ENCODE data around the gene ACADL.
A peak's percentile ranks its signal among the peaks of the same experiment; 100 is the strongest.
"Not testable (repeated sequence)": the region's sequence is repeated elsewhere in the genome, so short reads cannot be mapped to it uniquely, and the experiment has no call there.

The ACADL gene

GRCh38 chr2:210199186-210199765, 26.0 kb downstream of the ACADL start:
- no peak for DNase-seq

- DNase-seq: no peak
Observed at GRCh38 chr2:210198326-210198725, 26.9 kb downstream of the ACADL start.

DNA sequence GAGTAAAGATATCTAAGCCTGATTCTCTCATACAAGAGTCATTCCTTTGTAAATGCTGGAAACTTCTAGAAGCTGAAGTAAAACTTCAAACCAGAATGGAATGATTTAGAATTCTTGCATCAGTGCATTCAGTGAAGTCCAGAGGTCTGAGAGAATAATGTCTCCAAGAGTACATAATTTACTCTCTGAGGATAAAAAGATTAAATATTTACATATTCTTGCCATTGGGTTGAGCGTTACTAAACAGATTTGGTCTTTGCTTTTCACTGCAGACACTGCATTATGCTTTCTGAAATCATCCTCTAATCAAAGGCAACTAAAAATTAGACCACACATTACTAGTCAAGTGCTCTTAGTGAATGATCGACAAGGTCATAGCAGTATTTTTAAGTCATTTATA, 27.5 kb downstream of the ACADL start:
- no peak for DNase-seq

DNA sequence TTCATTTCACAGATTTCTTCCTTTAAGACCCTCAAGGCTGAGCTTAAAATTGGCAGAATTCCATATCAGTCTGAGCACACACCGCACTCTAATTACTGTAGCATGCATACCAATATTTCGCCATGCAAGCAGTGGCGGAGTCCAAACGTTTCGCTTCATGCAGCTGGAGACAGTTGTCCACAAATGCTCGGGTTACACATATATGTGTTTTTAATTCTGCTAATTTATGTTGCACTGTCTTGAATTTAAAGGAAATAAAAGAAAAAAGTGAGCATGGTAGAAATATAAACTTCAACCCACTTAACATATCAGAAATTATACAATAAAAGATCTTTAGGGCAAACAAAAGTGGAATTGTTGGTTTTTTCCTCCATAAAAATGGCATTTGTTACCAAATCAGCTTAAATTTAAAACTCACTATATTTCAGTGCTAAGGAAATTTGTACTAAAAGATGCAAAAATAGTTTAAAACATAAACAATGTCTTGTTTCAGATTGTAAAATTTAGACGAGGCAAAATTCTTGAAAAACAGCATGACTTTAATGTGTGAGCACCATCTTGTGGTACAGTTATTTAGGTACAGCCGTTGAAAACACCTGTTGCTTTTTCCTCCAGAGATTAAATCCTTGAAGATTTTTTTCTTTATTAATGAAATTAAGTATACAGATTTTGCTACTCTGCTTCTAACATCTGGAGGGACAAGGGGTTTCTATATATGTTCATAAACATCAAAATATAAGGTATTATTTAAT, 30.0 kb downstream of the ACADL start:
- DNase-seq: peak; percentile 53

- DNase-seq: no peak
Observed at GRCh38 chr2:210190345-210190744, 34.9 kb downstream of the ACADL start.

DNA sequence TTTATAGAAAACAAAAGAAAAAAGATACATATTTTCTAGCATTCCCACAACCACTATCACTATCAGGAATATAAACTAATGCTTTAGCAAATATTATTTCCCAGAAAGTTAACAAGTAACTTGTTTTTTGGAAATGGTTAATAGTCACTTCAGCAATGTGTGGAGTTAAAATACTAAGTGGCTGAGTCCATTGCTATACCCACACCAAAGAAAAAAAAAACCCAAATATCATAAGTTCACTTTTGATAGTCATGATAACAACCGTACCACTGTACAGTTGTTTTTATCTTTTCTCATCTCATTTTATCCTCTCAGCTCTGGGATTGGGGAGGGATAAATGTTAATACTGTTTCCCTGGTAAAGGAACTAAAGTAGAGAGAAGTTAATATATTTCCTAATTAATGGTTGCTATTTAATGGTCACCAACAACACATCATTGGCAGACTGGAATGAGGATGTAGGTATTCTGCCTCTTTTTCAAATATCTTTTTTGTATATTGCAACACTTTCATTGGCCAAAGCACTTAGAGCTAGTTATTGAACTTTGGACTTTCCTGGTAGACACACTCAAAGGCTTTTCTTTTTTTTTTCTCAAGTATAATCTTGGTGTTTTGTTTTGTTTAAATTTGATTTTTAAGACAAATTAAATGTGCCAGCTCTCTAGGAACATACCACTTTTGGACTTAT, 35.7 kb downstream of the ACADL start:
- no peak for DNase-seq

DNA sequence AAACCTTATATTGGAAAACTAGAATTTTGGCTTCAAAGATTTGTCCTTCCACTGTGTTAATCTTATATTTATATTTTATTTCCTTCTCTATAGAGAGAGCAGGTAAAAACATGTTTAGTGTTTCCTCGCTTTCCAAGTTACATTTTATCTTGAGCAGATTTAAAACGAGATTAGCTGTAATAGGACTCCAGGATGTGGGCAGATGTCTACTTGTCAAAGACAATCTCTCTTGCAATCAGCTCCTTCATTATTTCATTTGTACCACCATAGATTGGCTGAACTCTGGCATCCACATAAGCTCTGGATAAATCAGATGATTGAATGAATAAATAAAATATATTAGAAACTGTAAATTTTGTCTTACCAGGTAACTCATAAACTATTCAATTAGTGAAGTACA, 36.5 kb downstream of the ACADL start:
- DNase-seq: no peak

DNA sequence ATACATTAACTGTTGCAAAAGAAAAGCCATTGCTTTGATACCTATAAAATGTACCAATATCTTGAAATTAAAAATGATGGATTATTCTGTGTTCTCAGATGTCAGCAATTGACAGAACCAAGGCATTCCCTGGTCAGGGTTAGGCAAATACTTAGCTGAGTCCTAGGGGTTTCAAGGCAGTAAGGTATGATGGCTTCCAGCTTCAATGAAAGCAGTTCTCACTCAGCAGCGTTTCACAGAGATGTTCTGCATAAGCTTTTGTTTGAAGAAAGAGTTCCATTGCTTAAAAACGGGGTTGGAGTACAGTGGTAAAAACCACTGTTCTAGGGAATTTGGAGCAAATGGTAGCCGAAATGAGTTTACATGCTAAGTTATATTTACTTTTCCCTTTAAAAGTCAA, 37.1 kb downstream of the ACADL start:
- DNase-seq: no peak

DNA sequence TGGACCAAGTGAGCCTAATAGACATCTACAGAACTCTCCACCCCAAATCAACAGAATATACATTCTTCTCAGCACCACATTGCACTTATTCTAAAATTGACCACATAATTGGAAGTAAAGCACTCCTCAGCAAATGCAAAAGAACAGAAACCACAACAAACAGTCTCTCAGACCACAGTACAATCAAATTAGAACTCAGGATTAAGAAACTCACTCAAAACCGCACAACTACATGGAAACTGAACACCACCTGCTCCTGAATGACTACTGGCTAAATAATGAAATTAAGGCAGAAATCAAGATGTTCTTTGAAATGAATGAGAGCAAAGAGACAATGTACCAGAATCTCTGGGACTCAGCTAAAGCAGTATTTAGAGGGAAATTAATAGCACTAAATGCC, 41.3 kb downstream of the ACADL start:
- not testable (repeated sequence) for DNase-seq

DNA sequence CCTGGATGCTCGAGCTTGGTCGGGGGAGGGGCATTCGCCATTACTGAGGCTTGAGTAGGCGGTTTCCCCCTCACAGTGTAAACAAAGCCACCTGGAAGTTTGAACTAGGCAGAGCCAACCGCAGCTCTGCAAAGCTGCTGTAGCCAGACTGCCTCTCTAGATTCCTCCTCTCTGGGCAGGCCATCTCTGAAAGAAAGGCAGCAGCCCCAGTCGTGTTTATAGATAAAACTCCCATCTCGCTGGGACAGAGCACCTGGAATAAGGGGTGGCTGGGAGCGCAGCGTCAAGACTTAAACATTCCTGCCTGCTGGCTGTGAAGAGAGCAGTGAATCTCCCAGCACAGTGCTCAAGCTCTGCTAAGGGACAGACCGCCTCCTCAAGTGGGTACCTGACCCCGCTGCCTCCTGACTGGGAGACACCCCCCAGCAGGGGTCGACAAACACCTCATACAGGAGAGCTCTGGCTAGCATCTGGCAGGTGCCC, 43.6 kb downstream of the ACADL start:
- peak; percentile 65 for DNase-seq

GRCh38 chr2:210181033-210181605, 44.1 kb downstream of the ACADL start:
- not testable (repeated sequence) for DNase-seq

- no peak for DNase-seq
Observed at GRCh38 chr2:210180477-210180876, 44.8 kb downstream of the ACADL start.

- DNase-seq: no peak
Observed at GRCh38 chr2:210179351-210179990, 45.8 kb downstream of the ACADL start.

GRCh38 chr2:210177769-210178168, 47.5 kb downstream of the ACADL start:
- no peak for DNase-seq

DNA sequence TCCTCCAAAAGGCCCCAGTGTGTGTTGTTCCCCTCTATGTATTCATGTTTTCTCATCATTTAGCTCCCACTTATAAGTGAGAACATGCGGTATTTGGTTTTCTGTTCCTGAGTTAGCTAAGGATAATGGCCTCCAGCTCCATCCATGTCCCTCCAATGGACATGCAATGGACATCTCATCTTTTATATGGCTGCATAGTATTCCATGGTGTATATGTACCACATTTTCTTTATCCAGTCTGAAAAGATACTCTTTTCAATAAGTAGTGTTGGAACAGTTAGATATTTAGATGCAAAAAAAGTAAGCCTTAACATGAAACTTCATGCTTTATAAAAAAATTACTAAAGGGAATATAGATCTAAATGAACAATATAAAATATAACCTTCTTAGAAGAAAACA, 48.1 kb downstream of the ACADL start:
- not testable (repeated sequence) for DNase-seq

DNA sequence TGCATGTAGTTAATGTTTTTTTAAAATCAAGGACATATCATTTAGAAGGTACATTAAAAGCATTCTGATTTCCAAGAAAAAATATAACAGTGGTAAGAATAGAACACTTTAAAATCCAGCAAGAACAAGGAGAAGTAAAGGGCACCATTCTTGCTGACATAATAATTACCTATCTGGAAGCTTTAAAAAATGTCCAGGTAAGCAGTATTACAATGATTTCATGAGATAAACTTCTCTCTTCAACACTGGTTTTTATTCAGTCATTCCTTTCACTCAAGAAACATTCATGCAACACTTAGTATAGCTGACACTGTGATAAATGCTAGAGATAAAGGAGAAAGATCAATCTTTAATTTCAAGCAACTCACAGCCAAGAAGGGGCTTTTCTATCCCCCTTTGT, 51.2 kb downstream of the ACADL start:
- DNase-seq: no peak

- peak; percentile 23 for DNase-seq
Observed at GRCh38 chr2:210172219-210172575, 53.0 kb downstream of the ACADL start.

GRCh38 chr2:210171309-210172218, 53.7 kb downstream of the ACADL start, which contains the start of gene KANSL1L:
Gene KANSL1L, minus strand, starts transcription at chr2:210171409. Its CDS starts 16,827 bp downstream, at chr2:210154582.
- DNase-seq: peak; percentile 88

- DNase-seq: peak; percentile 86
Observed at GRCh38 chr2:210170446-210171303, 54.6 kb downstream of the ACADL start.

DNA sequence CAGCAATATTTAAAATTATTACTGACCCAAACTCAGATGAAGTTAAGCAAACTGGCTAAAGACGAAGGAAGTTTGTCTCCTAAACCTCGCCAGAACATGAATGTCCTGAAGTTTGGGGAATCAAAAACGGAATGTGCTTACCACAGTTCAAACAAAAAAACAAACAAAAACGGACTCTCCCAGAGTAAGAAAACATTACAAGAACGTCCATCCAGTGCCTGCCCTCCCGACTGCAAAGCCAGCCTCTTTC, 55.1 kb downstream of the ACADL start:
- DNase-seq: no peak

- no peak for DNase-seq
Observed at GRCh38 chr2:210169516-210170195, 55.6 kb downstream of the ACADL start.

All from SHP77 treated with DMSO at 0.1 percent for 48 hours (cell line).